Measurements from ENCODE around the gene PKD2.

- TF ChIP-seq POLR2AphosphoS5 (IDR thresholded peaks at IDR 0.05; ENCODE audit: low read depth, low read length) (no peak), TAF1 (IDR thresholded peaks at IDR 0.05; ENCODE audit: borderline replicate concordance, low read depth, low read length) (no peak)
Observed at GRCh38 chr4:88112856-88113255, 105.4 kb downstream of the PKD2 start.

Measured in GM12892 (cell line).